PFSK-1 (cell line): ENCODE results near the gene UNG.

ENCODE experiments used
- FOXP2 ChIP-seq: optimal IDR thresholded peaks from 2 replicates; pipeline ENCODE3; 2011; ENCODE audit warnings: borderline replicate concordance, control low read depth, inconsistent platforms; ENCODE audit not compliant: insufficient read depth; ENCODE audit errors: extremely low read length, extremely low read depth
- POLR2AphosphoS5 ChIP-seq: IDR thresholded peaks from 2 replicates; pipeline ENCODE4 v1.6.1; 2012; ENCODE audit warnings: low read depth, mild to moderate bottlenecking, control low read depth, low read length, moderate library complexity
- SIN3A ChIP-seq: IDR thresholded peaks from 2 replicates; pipeline ENCODE4 v1.6.1; 2012; ENCODE audit warnings: mild to moderate bottlenecking, low read length, moderate library complexity, borderline replicate concordance; ENCODE audit not compliant: insufficient read depth
- TAF1 ChIP-seq: IDR thresholded peaks from 2 replicates; pipeline ENCODE4 v1.6.1; 2012; ENCODE audit warnings: low read length, control low read depth, borderline replicate concordance; ENCODE audit not compliant: insufficient read depth
- TF ChIP-seq, protein P1 (sequence below), 2 experiments: IDR thresholded peaks; 2 replicates each; pipeline versions ENCODE4 v1.6.1 to v1.8.0; 2011 to 2012; ENCODE audit warnings: low read depth in 2 of 2, low read length in 2 of 2, control low read depth in 1 of 2, inconsistent platforms in 1 of 2, mild to moderate bottlenecking in 1 of 2, moderate library complexity in 1 of 2; ENCODE audit not compliant: insufficient read depth in 1 of 2

Gene UNG

GRCh38 chr12:109144224-109144623, 46.8 kb downstream of the UNG start:
- TF ChIP-seq TAF1, result no peak
- TF ChIP-seq FOXP2, result no peak
- TF ChIP-seq SIN3A, result no peak
- TF ChIP-seq POLR2AphosphoS5, result no peak
- TF ChIP-seq, protein P1, sequence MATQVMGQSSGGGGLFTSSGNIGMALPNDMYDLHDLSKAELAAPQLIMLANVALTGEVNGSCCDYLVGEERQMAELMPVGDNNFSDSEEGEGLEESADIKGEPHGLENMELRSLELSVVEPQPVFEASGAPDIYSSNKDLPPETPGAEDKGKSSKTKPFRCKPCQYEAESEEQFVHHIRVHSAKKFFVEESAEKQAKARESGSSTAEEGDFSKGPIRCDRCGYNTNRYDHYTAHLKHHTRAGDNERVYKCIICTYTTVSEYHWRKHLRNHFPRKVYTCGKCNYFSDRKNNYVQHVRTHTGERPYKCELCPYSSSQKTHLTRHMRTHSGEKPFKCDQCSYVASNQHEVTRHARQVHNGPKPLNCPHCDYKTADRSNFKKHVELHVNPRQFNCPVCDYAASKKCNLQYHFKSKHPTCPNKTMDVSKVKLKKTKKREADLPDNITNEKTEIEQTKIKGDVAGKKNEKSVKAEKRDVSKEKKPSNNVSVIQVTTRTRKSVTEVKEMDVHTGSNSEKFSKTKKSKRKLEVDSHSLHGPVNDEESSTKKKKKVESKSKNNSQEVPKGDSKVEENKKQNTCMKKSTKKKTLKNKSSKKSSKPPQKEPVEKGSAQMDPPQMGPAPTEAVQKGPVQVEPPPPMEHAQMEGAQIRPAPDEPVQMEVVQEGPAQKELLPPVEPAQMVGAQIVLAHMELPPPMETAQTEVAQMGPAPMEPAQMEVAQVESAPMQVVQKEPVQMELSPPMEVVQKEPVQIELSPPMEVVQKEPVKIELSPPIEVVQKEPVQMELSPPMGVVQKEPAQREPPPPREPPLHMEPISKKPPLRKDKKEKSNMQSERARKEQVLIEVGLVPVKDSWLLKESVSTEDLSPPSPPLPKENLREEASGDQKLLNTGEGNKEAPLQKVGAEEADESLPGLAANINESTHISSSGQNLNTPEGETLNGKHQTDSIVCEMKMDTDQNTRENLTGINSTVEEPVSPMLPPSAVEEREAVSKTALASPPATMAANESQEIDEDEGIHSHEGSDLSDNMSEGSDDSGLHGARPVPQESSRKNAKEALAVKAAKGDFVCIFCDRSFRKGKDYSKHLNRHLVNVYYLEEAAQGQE (IDR thresholded peaks at IDR 0.05; ENCODE audit: insufficient read depth in 1 of 2, low read depth in 2 of 2, low read length in 2 of 2), result no peak

DNA sequence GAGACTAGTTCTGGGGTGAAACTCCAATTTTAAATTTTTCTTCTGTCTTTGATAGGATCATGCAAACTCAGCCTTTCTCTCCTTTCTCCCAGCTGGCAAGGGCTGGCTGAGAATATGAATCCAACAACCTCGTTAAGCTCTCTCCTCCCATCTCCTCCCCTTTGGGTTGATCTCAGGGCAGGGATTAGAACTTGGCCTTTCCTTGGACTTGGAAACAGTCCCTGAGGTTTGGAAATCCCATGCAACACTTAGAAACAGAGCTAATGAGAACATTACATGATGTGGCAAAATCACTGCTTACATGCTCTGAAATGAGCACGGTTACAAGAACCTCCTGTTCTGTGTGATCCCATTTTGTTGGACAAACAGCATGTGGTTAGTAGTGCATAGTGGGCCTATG, 50.6 kb downstream of the UNG start:
- TF ChIP-seq TAF1 (no peak), SIN3A (no peak), FOXP2 (no peak), POLR2AphosphoS5 (no peak)
- TF ChIP-seq, protein P1 (IDR thresholded peaks at IDR 0.05; ENCODE audit: insufficient read depth in 1 of 2, low read depth in 2 of 2, low read length in 2 of 2), result no peak

DNA sequence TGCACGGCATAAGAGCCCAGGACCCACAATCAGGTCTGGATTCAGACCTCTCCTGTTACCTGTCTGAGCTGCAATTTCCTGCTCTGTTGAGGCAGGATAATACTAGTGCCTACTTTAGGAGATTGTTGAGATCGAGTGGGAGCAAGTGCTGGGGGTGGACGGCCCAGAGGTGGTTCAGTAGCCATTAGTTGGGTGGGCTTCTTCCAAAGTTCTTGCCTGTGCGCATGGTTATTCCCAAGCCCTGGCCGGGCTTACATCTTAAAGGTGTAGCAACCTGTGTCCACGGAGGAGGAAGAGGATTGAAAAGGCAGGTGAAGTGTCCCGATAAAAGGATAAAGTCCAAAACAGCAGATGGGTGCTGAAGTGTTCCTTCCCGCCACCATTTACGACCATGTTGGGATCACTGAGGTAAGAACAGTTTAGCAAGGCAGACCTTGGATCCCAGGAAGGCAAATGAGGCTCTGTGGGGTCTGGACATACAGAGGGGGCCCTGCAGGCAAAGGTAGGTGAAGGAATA, 52.8 kb downstream of the UNG start:
- TF ChIP-seq FOXP2, result no peak
- TF ChIP-seq TAF1, result no peak
- TF ChIP-seq, protein P1 (IDR thresholded peaks at IDR 0.05; ENCODE audit: insufficient read depth in 1 of 2, low read depth in 2 of 2, low read length in 2 of 2), result no peak
- TF ChIP-seq POLR2AphosphoS5, result no peak
- TF ChIP-seq SIN3A, result no peak

- no peak for TF ChIP-seq TAF1
- TF ChIP-seq FOXP2, result no peak
- no peak for TF ChIP-seq SIN3A
- TF ChIP-seq, protein P1 (IDR thresholded peaks at IDR 0.05; ENCODE audit: insufficient read depth in 1 of 2, low read depth in 2 of 2, low read length in 2 of 2), result no peak
- no peak for TF ChIP-seq POLR2AphosphoS5
Observed at GRCh38 chr12:109151457-109151856, 54.1 kb downstream of the UNG start.

GRCh38 chr12:109153821-109154441, 56.5 kb downstream of the UNG start:
- TF ChIP-seq FOXP2, result no peak
- TF ChIP-seq POLR2AphosphoS5, result no peak
- TF ChIP-seq, protein P1 (IDR thresholded peaks at IDR 0.05; ENCODE audit: insufficient read depth in 1 of 2, low read depth in 2 of 2, low read length in 2 of 2), result no peak
- no peak for TF ChIP-seq TAF1
